ENCODE data around the gene KRT82.

DNA sequence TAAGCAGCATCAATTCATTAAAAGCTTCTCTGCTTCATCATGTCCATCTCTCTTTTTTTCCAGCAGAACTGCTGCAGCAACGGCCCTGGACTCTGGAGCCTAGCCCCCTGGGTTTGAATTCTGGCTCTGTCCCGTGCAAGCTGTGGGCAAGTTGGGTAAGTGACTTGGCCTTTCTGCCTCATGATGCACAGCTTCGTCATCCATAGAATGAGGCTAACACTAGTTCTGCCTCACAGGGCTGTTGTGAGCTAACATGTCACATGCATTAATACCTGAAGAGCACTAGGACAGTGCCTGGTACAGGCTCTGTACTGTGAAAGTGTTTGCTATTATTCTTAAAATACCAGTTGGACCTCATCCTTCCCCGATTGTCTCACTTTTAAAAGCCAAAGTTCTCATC is 4.2 kb downstream of the KRT82 start:
- TF ChIP-seq POLR2A (IDR thresholded peaks at IDR 0.05; ENCODE audit: low read length) (no peak), GATA1 (IDR thresholded peaks at IDR 0.05; ENCODE audit: low read depth, low read length) (no peak)
